Tibial artery (tissue), 4 donors: ENCODE data around the gene TMPRSS4.
"Not testable (repeated sequence)": the region's sequence is repeated elsewhere in the genome, so short reads cannot be mapped to it uniquely, and the experiment has no call there.

Experiments
- DNase-seq, 2 donors: peaks; one replicate each; pipeline ENCODE4 v3.0.0-alpha.2; 2019
- H3K27ac ChIP-seq, 2 donors: fragments of 200-600 bp; sonication (generic) in 1 of 2; 1 replicate in 1 of 2; 2 replicates in 1 of 2; pipeline ENCODE4 v1.5.1; 2018 to 2019; ENCODE audit warnings: mild to moderate bottlenecking in 1 of 2
- H3K27me3 ChIP-seq, 2 donors: fragments of 200-600 bp; sonication (generic) in 1 of 2; one replicate each; pipeline versions ENCODE4 v1.5.1 to v1.6.0; 2016 to 2019
- H3K36me3 ChIP-seq, 3 donors: fragments of 200-600 bp; sonication (generic) in 2 of 3; one replicate each; pipeline ENCODE4 v1.5.1; 2016 to 2019; ENCODE audit warnings: mild to moderate bottlenecking in 2 of 3
- H3K4me1 ChIP-seq, 4 donors: fragments of 200-600 bp; sonication (generic) in 2 of 4; 1 replicate in 3 of 4; 2 replicates in 1 of 4; pipeline ENCODE4 v1.5.1; 2016 to 2019
- H3K4me3 ChIP-seq, 2 donors: fragments of 200-600 bp; sonication (generic) in 1 of 2; 1 replicate in 1 of 2; 2 replicates in 1 of 2; pipeline ENCODE4 v1.5.1; 2018 to 2019; ENCODE audit warnings: mild to moderate bottlenecking in 2 of 2
- H3K9me3 ChIP-seq, 3 donors: fragments of 200-600 bp; sonication (generic) in 1 of 3; one replicate each; pipeline ENCODE4 v1.5.1; 2016 to 2019
- intact Hi-C: fragments of 100-400 bp; cut with DNase I; formaldehyde crosslinking; loops from one replicate; pipeline ENCODE4 v1.15.0; 2023; ENCODE audit warnings: low total_unique reads
- TF ChIP-seq, protein P1 (sequence below), 2 experiments: fragments of 200-600 bp in 1 of 2; fragments of 450-650 bp in 1 of 2; IDR thresholded peaks; one replicate each; pipeline ENCODE4 v1.5.1; 2017 to 2019; ENCODE audit warnings: antibody characterized with exemption in 2 of 2, mild to moderate bottlenecking in 1 of 2, moderate library complexity in 1 of 2

The TMPRSS4 gene

DNA sequence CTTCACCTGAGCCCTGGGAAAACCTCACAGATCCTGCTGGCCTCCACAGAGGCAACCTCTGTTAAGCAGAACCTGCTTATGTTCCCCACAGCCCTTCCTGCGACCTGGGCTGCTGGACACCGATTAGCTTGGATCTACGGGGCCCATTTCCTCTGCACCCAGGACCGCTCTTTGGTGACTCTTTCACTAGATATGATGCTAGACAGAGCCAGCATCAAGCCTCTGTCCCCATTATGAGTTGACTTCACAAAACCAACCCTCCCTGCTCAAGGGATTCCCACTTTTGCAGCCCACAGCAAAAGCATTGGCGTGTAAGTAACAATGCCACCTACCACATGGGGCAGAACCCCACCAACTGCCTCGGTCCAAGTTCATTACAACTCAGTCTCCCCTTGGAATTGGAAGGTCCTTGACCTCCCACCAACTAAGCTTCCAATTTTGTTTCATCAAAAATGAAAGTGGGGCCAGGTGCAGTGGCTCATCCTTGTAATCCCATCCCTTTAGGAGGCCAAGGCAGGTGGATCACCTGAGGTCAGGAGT, 15.2 kb upstream of the TMPRSS4 start:
- Histone ChIP-seq H3K27me3 (peaks cover 0 to 18% of the 10 kb centered on the region in 2 donors), H3K4me1 (no peaks in the 10 kb centered on the region), H3K27ac (no peak overlapping the region), H3K9me3 (no peaks in the 10 kb centered on the region), H3K36me3 (no peaks in the 10 kb centered on the region), H3K4me3 (no peak overlapping the region)
- intact Hi-C loops: no loop called here
- peak in 1 of 2 donors; percentile 42 for DNase-seq
- TF ChIP-seq, protein P1, sequence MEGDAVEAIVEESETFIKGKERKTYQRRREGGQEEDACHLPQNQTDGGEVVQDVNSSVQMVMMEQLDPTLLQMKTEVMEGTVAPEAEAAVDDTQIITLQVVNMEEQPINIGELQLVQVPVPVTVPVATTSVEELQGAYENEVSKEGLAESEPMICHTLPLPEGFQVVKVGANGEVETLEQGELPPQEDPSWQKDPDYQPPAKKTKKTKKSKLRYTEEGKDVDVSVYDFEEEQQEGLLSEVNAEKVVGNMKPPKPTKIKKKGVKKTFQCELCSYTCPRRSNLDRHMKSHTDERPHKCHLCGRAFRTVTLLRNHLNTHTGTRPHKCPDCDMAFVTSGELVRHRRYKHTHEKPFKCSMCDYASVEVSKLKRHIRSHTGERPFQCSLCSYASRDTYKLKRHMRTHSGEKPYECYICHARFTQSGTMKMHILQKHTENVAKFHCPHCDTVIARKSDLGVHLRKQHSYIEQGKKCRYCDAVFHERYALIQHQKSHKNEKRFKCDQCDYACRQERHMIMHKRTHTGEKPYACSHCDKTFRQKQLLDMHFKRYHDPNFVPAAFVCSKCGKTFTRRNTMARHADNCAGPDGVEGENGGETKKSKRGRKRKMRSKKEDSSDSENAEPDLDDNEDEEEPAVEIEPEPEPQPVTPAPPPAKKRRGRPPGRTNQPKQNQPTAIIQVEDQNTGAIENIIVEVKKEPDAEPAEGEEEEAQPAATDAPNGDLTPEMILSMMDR (IDR thresholded peaks at IDR 0.05): no peak

DNA sequence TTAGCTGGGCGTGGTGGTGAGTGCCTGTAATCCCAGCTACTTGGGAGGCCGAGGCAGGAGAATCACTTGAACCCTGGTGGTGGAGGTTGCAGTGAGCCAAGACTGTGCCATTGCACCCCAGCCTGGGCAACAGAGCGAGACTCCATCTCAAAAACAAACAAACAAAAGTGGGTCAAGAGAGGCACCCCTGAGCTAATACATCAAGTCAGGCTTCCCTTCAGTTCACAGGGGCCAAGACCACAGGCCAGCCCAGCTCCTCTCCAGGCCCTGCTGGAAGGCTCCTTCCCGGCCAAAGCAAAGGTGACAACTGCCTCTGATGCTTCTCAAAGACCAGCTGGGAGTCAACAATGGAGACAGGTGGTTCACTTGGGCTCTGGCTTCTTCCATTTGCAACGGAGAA, 14.7 kb upstream of the TMPRSS4 start:
- intact Hi-C loops: not testable (repeated sequence)

DNA sequence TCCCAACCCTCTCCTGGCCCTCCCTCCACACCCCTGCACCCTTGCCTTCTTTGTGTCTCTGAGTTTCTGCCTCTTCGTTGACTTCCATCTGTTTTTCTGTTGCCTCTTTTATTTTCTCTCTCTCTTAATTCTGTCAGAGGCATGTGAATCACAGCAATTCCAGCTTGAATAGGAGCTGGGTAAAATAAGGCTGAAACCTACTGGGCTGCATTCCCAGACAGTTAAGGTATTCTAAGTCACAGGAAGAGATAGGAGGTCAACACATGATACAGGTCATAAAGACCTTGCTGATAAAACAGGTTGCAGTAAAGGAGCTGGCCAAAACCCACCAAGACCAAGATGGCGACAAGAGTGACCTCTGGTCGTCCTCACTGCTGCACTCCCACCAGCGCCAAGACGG, 14.2 kb upstream of the TMPRSS4 start:
- intact Hi-C loops, H3K4me1 ChIP-seq, H3K27ac ChIP-seq: not testable (repeated sequence)

More for the DNA sequence above, 14.7 kb upstream of the TMPRSS4 start:
- H3K9me3 ChIP-seq, H3K4me3 ChIP-seq, H3K27ac ChIP-seq, H3K4me1 ChIP-seq, H3K36me3 ChIP-seq: not testable (repeated sequence)
- H3K27me3 ChIP-seq: peaks cover 0 to 22% of the 10 kb centered on the region in 2 donors
- DNase-seq: peak in 1 of 2 donors; percentile 54

DNA sequence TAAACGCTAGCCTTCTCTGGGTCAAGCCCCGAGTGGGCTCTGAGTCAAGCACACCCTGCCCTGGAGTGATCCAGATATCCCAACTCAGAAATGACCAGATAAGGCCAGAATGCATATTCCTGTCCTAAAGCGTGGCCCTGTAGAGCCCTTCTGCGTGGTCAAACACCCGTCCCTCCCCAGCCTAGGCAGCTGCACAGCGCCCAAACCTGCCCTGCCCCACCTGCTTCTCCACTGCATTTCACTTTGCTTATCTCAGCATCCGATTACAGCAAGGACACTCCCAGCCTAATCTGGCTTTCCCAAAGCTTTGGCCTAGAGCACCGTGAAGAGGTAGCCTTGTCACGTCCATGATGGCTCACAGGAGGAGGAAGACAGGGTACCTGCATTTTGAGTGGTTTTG, 11.9 kb upstream of the TMPRSS4 start:
- Histone ChIP-seq H3K27me3 (peaks cover 0 to 27% of the 10 kb centered on the region in 2 donors), H3K36me3 (no peaks in the 10 kb centered on the region), H3K27ac (no peak overlapping the region), H3K4me3 (no peak overlapping the region), H3K4me1 (no peaks in the 10 kb centered on the region), H3K9me3 (no peaks in the 10 kb centered on the region)
- peak in 1 of 2 donors; percentile 32 for DNase-seq
- intact Hi-C loops: no loop called here
- TF ChIP-seq, protein P1 (IDR thresholded peaks at IDR 0.05): no peak

More for the DNA sequence above, 14.2 kb upstream of the TMPRSS4 start:
- DNase-seq: peak in 1 of 2 donors; percentile 15
- H3K36me3 ChIP-seq, H3K9me3 ChIP-seq, H3K4me3 ChIP-seq: not testable (repeated sequence)
- peaks cover 0 to 24% of the 10 kb centered on the region in 2 donors for H3K27me3 ChIP-seq

DNA sequence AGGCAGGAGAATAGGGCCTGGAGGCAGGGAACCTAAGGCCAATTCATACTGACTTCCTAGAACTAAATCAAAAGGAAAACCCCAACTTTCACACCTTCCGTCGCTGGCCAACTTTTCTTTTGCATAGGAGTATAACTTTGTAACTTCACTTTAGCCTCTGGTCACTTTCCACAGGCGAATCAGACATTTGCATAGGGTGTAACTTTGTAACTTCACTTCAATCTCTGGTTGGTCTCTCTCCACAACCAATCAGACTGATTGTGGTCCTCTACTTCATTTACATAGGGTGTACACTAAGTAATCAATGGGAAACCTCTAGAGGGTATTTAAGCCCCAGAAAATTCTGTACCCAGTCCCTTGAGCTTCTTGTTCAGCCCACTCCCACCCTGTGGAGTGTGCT, 11.5 kb upstream of the TMPRSS4 start:
- Histone ChIP-seq H3K27me3 (peaks cover 0 to 27% of the 10 kb centered on the region in 2 donors), H3K4me3 (no peak overlapping the region), H3K36me3 (no peaks in the 10 kb centered on the region), H3K27ac (no peak overlapping the region), H3K9me3 (no peaks in the 10 kb centered on the region), H3K4me1 (no peaks in the 10 kb centered on the region)
- intact Hi-C loops: no loop called here
- TF ChIP-seq, protein P1 (IDR thresholded peaks at IDR 0.05): no peak
- no peak for DNase-seq

DNA sequence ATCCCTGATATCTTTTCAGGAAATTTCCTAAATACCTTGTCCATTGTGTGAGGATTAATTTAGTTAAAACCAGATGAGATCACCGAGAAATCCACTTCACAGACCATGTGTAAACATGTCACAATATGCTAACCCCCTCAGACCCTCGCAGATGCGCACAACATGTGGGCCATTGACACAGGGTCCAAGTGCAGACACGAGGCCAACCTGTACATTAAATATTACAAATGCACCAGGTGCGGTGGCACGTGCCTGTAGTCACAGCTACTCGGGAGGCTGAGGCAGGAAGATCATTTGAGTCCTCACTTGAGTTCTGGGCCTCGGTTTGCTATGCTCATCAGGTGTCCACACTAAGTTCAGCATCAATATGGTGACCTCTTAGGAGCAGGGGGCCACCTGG, 9.9 kb upstream of the TMPRSS4 start:
- Histone ChIP-seq H3K27ac (no peak overlapping the region), H3K4me1 (no peaks in the 10 kb centered on the region), H3K36me3 (no peaks in the 10 kb centered on the region), H3K27me3 (peaks cover 0 to 30% of the 10 kb centered on the region in 2 donors), H3K9me3 (no peaks in the 10 kb centered on the region), H3K4me3 (no peak overlapping the region)
- no peak for DNase-seq
- intact Hi-C loops: no loop called here
- TF ChIP-seq, protein P1 (IDR thresholded peaks at IDR 0.05): no peak
